GM12865 (cell line): ENCODE results near the gene GPAT2.
A peak's percentile ranks its signal among the peaks of the same experiment; 100 is the strongest.
"Not testable (repeated sequence)": the region's sequence is repeated elsewhere in the genome, so short reads cannot be mapped to it uniquely, and the experiment has no call there.

Source experiments
- DNase-seq: peaks from one replicate; pipeline ENCODE4 v3.0.0; 2010; ENCODE audit warnings: low read depth
- H3K4me3 ChIP-seq: 2 replicates; pipeline ENCODE4 v1.5.1; 2011; ENCODE audit warnings: mild to moderate bottlenecking, low read depth, low read length, control low read depth
- TF ChIP-seq, protein P1 (sequence below): IDR thresholded peaks from 2 replicates; pipeline ENCODE4 v1.5.1; 2011; ENCODE audit warnings: low read length, control low read depth, low read depth, inconsistent platforms; ENCODE audit not compliant: insufficient read depth; ENCODE audit errors: missing control alignments

GPAT2 gene

DNA sequence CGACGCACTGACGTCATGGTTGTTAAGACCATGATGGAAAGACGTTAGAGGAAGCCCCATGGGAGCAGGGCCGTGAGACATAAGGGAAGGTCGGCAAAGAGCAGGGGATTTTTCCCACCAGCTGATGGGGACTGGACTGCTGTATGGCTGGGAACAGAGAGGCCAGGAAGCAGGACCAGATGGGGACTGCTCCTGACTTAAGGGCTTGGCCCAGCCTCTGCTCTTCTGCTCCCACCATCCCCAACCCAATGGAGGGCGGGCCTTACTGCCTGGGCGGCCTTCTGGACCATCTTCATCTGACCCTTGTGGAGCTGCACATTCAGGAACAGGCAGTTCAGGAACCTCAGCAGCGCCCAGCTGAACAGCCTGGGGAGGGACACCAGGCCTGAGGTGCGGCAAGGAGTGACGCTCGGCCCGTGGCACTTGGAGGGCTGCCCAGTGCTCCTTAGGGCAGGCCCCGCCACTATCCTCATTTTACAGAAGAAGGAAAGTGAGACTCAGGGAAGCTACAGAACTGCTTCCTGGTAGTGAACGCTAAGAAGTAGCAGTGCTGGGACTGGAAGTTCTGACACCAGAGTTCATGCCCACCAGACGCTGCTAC, 6.9 kb downstream of the GPAT2 start:
- DNase-seq, H3K4me3 ChIP-seq: not testable (repeated sequence)

DNA sequence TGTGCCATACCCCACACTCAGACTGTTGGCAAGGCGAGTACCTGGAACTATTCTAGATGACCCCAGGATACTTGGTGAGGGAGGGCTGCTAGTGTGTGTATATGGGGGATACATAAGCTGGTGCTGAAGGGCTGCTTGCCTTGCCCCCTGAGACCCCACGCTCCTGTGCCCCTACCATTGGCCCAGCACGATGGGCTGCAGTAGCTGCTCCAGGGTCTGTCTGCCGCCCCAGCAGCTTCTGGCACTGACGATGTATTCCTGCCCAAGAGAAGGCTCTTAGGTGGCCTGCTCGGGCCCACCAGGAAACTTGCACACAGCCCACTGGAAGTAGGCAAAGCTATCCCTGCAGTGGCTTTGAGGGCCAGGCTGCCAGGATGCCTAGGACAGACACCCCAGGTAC, 9.0 kb downstream of the GPAT2 start:
- not testable (repeated sequence) for DNase-seq, H3K4me3 ChIP-seq

DNA sequence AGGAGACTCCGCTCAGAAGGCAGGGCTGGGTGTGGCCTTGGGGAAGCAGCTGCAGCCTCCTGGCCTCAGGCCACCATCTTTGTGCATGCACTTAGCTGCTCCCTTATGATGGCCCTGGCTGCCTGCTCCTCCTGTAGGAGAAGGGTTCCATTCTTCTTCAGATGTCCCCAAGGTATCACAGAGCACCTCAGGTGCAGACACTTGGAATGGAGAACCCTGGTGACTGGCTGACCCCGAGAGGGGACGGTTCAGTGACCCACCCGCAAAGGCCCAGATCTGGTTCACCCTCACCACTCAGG, 9.6 kb downstream of the GPAT2 start:
- no peak overlapping the region for H3K4me3 ChIP-seq
- TF ChIP-seq, protein P1, sequence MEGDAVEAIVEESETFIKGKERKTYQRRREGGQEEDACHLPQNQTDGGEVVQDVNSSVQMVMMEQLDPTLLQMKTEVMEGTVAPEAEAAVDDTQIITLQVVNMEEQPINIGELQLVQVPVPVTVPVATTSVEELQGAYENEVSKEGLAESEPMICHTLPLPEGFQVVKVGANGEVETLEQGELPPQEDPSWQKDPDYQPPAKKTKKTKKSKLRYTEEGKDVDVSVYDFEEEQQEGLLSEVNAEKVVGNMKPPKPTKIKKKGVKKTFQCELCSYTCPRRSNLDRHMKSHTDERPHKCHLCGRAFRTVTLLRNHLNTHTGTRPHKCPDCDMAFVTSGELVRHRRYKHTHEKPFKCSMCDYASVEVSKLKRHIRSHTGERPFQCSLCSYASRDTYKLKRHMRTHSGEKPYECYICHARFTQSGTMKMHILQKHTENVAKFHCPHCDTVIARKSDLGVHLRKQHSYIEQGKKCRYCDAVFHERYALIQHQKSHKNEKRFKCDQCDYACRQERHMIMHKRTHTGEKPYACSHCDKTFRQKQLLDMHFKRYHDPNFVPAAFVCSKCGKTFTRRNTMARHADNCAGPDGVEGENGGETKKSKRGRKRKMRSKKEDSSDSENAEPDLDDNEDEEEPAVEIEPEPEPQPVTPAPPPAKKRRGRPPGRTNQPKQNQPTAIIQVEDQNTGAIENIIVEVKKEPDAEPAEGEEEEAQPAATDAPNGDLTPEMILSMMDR = no peak
- no peak for DNase-seq

DNA sequence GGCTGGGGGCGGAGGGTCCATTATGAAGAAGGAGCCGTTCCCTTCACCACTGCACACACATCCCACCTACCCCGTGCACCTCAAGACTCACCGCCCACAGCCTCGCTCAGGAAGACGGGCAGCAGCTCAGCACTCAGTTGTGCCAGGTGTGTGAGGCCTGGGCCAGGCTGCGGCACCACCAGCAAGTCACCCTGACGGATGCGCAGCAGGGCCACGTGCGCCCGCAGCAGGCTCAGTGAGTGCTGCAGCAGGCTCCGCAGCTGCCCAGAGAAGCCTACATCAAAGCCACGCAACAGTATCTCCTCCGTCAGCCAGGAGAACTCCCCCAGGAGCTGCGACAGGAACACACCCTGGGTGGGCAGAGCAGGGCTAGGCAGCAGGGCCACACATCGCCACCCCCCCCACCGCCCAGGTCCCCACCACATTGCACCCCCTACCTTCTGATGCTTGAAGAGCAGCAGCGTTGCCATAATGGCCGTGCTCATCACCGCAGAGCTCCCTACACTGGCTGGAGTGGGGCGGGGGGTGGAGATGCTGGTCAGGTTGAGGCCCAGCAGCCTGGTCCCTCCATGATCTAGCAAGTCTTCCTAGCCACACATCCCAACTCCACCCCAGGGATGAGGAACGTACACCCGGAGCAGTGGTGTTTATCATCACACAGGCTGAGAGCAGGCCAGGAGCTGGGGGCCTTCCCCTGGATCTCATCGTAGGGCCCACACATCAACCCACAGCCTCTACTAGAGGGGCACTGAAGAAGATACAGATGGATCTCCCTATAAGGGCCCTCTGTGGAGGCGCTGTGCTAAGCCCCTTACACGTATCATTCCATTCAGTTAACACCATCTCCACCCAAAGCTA, 10.2 kb downstream of the GPAT2 start:
- DNase-seq = no peak
- H3K4me3 ChIP-seq = no peak overlapping the region
- TF ChIP-seq, protein P1 = no peak

DNA sequence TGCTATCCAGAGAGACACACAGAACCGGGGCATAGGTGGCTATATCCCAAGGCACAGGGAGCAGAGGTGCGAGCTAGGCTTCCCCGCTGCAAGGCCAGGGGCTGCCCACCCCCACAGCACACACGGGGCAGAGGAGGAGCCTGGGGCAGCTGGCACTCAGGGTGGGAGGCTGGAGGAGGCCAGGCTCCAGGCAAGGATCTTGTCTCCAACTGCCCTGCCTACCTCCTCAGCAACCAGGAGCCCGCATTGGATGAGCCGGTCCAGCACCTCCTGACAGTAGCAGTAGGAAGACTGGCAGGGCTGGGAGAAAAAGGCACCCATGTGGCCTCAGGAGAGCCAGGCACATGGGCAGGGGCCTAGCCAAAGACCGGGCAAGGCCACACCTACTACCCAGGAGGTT, 11.0 kb downstream of the GPAT2 start:
- not testable (repeated sequence) for H3K4me3 ChIP-seq, DNase-seq

DNA sequence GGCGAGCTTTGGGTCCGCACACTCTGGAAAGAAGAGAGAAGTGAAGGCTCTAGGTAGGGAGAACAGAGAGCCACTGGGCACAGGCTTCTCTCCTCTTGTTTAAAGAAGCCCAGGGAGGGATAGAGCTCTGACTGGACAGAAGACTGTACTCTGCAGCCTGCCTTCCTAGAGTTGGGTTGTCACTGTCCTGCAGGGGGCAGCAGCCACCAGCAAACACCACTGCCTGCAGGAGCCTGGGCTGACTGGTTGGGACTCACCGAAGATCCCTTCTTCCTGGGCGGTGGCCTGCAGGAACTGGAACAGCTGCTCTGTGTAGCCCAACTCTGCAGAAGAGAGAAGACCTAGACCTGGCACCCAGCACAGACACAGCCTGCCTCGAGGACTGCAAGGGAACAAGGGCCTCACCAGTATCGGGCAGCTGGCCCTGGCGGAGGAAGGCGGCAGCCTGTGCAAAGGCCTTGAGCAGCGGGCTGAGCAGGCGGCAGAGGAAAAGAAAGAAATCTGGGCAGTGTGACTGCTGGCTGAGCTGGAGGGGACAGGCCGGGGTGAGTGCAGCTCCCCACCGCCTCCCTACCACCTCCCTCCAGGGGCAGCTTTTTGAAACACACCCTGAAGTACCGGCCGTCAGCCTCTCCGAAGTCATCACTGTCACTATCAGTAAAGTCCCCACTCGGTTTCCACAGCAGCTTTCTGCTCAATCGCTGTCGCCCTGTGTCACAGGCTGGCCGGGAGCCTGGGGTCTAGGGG, 11.8 kb downstream of the GPAT2 start:
- not testable (repeated sequence) for H3K4me3 ChIP-seq
- TF ChIP-seq, protein P1 = peak; percentile 78
- DNase-seq = peak; percentile 81

DNA sequence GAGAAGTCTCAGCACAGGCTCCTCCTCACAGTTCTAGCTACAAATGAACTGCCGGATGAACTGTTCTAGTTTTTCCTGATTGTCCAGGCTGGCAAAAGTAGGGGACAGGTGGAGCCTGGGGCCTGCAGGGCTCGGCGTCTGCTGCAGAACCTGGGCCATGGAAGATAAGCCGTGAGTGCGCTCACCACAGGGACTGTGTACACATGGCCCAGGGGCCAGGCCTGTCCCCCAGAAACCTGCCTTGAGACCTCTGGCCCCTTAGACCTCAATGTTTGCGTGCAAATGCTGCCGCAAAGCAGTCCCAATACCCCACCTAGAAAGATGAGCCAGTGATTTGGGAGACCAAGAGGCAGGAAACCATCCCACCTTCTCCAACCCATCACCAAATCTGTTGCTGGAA, 12.6 kb downstream of the GPAT2 start:
- H3K4me3 ChIP-seq, DNase-seq: not testable (repeated sequence)

DNA sequence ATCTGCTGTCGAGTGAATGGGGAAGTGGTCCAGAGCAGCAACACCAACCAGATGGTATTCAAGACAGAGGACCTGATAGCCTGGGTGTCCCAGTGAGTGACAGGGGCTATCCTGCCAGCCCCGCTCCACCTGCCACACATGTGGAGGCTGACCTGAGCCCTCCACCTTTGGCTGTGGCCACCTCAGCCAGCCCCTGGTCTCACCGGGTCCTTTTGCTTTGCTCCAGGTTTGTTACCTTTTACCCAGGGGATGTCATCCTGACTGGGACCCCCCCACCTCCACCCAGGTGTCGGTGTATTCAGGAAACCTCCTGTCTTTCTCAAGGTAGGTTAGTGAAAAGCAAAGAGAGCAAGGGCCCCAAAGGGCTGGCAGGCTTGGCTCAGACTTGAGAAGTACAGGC, 13.6 kb downstream of the GPAT2 start:
- DNase-seq, H3K4me3 ChIP-seq: not testable (repeated sequence)

DNA sequence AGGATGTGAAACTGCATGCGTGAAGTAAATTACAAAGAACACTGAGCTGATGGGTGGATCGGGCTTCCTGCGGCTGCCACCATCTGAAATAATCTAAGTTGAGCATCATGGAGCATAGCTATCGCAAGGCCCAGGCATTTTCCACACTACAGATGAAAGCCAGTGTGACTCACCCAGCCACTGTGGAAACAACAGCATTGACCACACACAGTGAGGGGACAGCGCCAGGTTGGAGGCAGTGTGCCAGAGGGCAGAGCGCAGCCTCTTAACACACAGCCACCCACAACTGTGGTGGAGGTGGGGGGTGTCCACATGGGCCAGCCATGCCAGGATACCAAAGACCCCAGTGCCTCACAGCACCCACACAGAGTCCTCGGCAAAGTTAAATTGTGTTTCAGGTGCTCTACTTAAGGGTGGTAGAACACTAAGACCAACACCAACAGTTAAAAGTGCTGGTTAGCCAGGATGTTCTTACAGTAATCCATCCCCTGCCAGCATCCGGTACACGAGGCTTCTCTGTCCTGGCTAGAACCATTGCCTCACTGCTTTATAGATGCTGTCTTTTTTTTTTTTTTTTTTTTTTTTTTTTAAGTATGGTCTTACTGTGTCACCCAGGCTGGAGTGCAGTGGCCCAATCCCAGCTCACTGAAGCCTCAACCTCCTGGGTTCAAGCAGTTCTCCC, 14.7 kb downstream of the GPAT2 start:
- DNase-seq = not testable (repeated sequence)

DNA sequence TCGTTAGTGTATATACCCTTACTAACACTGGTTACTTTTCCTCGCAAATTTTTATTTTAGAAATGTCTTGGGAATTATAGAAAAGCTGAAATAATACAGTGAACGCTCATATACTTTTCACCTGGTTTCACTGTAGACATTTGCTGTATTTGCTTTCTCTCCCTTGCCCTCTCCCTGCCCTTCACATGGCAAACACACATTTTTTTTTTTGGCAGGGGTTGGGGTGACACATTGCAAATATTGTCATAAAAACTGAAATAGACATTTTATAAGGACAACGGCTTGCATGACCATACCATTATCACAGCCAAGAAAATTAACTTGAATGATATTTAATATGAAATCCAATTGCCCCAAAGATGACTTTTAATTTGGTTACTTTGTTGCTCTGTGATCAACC, 18.4 kb downstream of the GPAT2 start:
- not testable (repeated sequence) for DNase-seq, H3K4me3 ChIP-seq

More for the DNA sequence above, 14.7 kb downstream of the GPAT2 start:
- not testable (repeated sequence) for H3K4me3 ChIP-seq

DNA sequence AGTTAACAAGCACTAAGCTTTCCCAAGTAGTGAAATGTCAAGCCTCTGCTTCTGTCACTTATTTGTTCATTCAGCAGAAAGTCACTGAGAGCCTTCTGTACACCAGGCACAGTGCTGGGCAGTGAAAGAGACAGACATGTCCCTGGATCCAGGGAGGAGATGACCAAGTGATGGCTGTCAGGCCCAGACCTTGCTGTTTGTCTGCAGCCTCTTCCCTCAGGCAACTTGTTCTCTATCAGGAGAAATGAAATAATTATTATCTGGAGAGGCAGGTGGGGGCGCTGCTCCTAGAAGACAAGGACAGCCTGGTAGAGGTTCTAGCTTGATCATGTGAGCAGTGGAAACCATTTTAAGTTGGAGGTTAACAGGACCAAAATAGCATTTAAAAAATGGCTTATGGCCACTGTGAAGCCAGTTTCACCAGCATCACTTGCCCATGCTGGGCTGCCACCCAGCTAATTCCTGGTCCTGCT, 21.9 kb downstream of the GPAT2 start:
- not testable (repeated sequence) for H3K4me3 ChIP-seq, DNase-seq

DNA sequence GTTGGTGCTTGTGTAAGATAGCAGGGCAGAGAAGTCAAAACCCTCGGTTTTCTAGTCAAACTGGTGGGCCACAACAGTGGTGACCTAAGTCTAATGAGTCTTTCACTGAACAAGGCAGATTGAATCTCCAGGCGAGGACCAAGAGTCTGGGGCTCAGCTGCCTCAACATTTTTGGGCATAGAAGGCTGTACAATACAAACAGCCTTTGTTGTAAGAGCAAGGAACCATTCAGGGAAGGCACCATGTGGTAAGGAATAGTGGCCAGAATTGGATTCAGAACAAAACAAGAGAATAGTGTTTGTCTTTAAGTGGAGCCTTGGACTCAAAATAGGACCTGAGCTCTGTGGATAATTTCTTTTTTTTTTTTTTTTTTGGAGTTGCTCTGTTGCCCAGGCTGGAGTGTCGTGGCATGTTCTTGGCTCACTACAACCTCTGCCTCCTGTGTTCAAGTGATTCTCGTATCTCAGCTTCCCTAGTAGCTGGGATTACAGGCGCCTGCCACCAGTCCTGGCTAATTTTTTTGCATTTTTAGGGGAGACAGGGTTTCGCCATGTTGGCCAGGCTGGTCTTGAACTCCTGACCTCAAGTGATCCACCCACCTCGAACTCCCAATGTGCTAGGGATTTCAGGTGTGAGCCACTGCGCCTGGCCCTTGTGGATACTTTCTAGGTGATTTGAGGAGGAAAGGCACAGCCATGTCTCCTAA, 22.5 kb downstream of the GPAT2 start:
- not testable (repeated sequence) for H3K4me3 ChIP-seq, DNase-seq
